GM12801 (cell line): ENCODE results near the gene CHD2.

Experiments
- CTCF ChIP-seq: IDR thresholded peaks from one replicate; pipeline ENCODE4 v1.5.1; 2011; ENCODE audit warnings: control low read depth; ENCODE audit not compliant: insufficient read length; ENCODE audit errors: extremely low read depth

CHD2 gene

DNA sequence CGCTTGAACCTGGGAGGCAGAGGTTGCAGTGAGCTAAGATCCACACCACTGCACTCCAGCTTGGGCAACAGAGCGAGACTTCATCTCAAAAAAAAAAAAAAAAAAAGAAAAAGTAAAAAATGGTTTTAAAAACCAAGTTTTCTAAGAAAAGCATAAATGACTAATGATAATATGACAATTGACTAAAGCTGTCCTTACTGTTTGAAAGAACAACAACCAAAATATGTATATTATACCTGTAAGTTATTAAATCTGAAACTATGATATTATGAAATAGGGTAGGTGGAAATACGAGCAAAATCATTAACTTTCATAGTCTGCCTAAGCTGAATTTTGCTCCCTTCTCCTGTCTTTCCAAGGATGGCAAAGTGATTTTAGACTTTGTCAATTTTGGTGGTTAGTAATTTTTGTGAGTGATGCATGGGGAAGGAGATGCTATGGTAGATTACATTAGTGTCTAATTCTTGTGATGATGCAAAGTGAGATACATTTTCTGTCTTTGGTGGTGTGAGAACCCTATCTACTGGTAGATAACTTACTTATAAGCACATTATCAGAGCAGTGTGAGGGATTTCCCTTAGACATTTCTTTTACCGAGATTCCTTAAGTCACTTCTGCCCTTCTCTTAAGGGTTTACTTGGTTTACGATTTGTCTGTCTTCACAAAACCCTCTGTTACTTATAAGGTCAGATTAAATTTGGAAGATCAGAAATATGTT, 10.6 kb upstream of the CHD2 start:
- no peak for TF ChIP-seq CTCF

- no peak for TF ChIP-seq CTCF
Measured at GRCh38 chr15:92891533-92892200, 8.5 kb upstream of the CHD2 start.

GRCh38 chr15:92892201-92892555, 7.9 kb upstream of the CHD2 start:
- TF ChIP-seq CTCF, result no peak

DNA sequence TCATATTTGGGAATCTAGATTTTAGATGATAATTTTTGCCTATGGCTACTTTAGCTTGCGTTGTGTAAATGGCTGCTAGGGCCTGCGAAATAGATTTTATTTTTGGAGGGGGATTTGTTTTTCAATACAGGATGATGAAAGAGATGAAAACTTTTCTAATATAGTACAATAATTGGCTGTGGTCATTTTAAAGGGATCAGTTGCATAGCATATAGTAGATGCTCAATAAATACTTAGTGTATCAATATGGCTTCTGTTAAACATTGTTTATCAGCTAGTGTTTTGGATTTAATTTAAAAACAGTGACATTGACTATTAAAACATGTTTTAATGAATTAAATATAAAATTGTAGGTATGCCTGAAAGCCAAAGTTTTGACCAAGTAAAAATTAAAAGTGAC, 6.9 kb upstream of the CHD2 start:
- no peak for TF ChIP-seq CTCF

DNA sequence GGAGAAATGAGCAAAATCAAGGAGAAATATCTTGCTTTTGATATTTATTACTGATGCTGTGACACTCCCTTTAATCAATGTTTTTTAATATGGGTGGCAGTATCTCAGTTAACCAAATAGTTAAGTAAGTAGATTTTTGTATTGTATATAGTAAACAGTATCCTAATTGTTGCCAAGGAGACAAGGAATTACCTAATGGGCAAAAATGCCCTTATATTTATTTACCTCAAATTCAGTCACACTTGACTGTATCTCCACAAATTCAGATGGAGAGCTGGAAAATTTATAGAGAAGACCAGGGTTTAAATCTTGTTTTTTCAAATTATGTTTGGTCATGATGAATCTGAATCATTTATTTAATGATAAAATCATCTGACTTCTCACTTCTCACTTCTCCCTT, 3.6 kb upstream of the CHD2 start:
- no peak for TF ChIP-seq CTCF

- TF ChIP-seq CTCF, result no peak
Measured at GRCh38 chr15:92897620-92898019, 2.5 kb upstream of the CHD2 start.

GRCh38 chr15:92898988-92899582, 1.0 kb upstream of the CHD2 start:
- no peak for TF ChIP-seq CTCF
